A549 (cell line): Measurements from ENCODE around the gene GLIS1.

Experiments
- CTCF ChIP-seq: fragments of >200 bp; sonication (Bioruptor Twin); formaldehyde crosslinking; IDR thresholded peaks from 3 replicates; pipeline ENCODE4 v1.5.1; 2016
- HOXB13 ChIP-seq: fragments of 250-450 bp; sonication (Bioruptor Pico); IDR thresholded peaks from 2 replicates; pipeline ENCODE4 v1.5.0; 2020; ENCODE audit warnings: low read depth, mild to moderate bottlenecking, moderate library complexity
- POLR2AphosphoS2 ChIP-seq: conservative IDR thresholded peaks from 2 replicates; pipeline ENCODE4 v1.6.1; 2012; ENCODE audit warnings: low read length, improper control_type of control experiment, inconsistent platforms

- TF ChIP-seq POLR2AphosphoS2 (no peak), CTCF (no peak), HOXB13 (CRISPR knock-in tag) (no peak)
Observed at GRCh38 chr1:53469373-53469772, 269.6 kb downstream of the GLIS1 start.
